Stomach (tissue), 9 donors: Measurements from ENCODE around the gene GUCY1A1. TPM values are rescaled to one million over a fixed set of nuclear protein-coding genes. Genes with fewer than 3 reads are reported as not detected.

Experiments
- DNase-seq, 2 donors: peaks; one replicate each; pipeline versions ENCODE4 v3.0.0 to v3.0.0-alpha.2; 2013 to 2019
- H3K27ac ChIP-seq, 5 donors: fragments of 200-600 bp in 4 of 5; sonication (generic) in 4 of 5; one replicate each; pipeline ENCODE4 v1.5.1; 2013 to 2019; ENCODE audit warnings: mild to moderate bottlenecking in 1 of 5, moderate library complexity in 1 of 5
- H3K27me3 ChIP-seq, 3 donors: fragments of 200-600 bp; sonication (generic); one replicate each; pipeline ENCODE4 v1.5.1; 2017 to 2019; ENCODE audit warnings: mixed run types in 1 of 3
- H3K36me3 ChIP-seq, 4 donors: fragments of 200-600 bp; sonication (generic); 1 replicate in 3 of 4; 2 replicates in 1 of 4; pipeline ENCODE4 v1.5.1; 2016 to 2019
- H3K4me1 ChIP-seq, 4 donors: fragments of 200-600 bp; sonication (generic); one replicate each; pipeline ENCODE4 v1.5.1; 2016 to 2019
- H3K4me3 ChIP-seq, 4 donors: fragments of 200-600 bp; sonication (generic) in 3 of 4; one replicate each; pipeline ENCODE4 v1.5.1; 2016 to 2019; ENCODE audit warnings: mild to moderate bottlenecking in 1 of 4
- H3K9me3 ChIP-seq, 4 donors: fragments of 200-600 bp; sonication (generic); one replicate each; pipeline ENCODE4 v1.5.1; 2016 to 2019
- CTCF ChIP-seq, 7 experiments: fragments of 450-650 bp in 4 of 7; fragments of 200-600 bp in 3 of 7; sonication (generic) in 3 of 7; IDR thresholded peaks; one replicate each; pipeline ENCODE4 v1.5.1; 2016 to 2019; ENCODE audit warnings: antibody characterized with exemption in 7 of 7, control low read depth in 2 of 7, mild to moderate bottlenecking in 1 of 7
- EP300 ChIP-seq: sonication (generic); formaldehyde crosslinking; IDR thresholded peaks from one replicate; pipeline ENCODE4 v1.6.1; 2017; ENCODE audit warnings: antibody characterized with exemption
- WGBS, 5 donors: extraction: QIAGEN DNeasy Blood & Tissue Kit in 3 of 5; methylation state at CpG; one replicate each; pipeline versions ENCODE4 v1.1.5 to v1.1.7; 2013 to 2018; 5-methylcytosine and 5-hydroxymethylcytosine counted together
- intact Hi-C: fragments of 100-400 bp; cut with DNase I; formaldehyde crosslinking; loops from one replicate; pipeline ENCODE4 v1.15.1; 2023; ENCODE audit warnings: low total_unique reads
- polyA plus RNA-seq, 3 donors: library from polyadenylated mRNA; stranded (reverse); fragments of 200-250 nt; gene quantifications; one replicate each; pipeline ENCODE4 v1.2.3, GENCODE V29; 2013
- total RNA-seq, 5 donors: library from RNA; depleted of rRNA; stranded (reverse); fragments of >200 nt; gene quantifications; one replicate each; pipeline versions ENCODE4 v1.1.0 to v1.2.3, GENCODE V29; 2014 to 2016
- donor health status: healthy with polysubstance abuse.
- donor health status: Bipolar disorder and iron deficiency.
- donor health status: healthy.

The GUCY1A1 gene
- total and polyA plus RNA-seq, 8 donors, result 4.1 to 49.1 (median 12.2) TPM

- intact Hi-C loops, result no loop called here
- Histone ChIP-seq H3K9me3 (no peaks in the 10 kb centered on the region), H3K27ac (peak overlapping the region in 1 of 5 donors; percentile 9), H3K4me3 (no peak overlapping the region), H3K4me1 (peaks cover 5 to 36% (median 14%) of the 10 kb centered on the region in 4 donors), H3K36me3 (no peaks in the 10 kb centered on the region), H3K27me3 (no peaks in the 10 kb centered on the region)
- no peak for DNase-seq
- TF ChIP-seq EP300 (no peak), CTCF (IDR thresholded peaks at IDR 0.05) (no peak)
- WGBS, 5 donors, result 39 to 64% (median 57%) methylated on average over 1 of the region's 1 CpG
Observed at GRCh38 chr4:155780775-155781174, 114.1 kb downstream of the GUCY1A1 start.

- Histone ChIP-seq H3K36me3 (no peaks in the 10 kb centered on the region), H3K9me3 (no peaks in the 10 kb centered on the region), H3K4me3 (no peak overlapping the region), H3K27ac (no peak overlapping the region), H3K4me1 (peaks cover 5 to 36% (median 14%) of the 10 kb centered on the region in 4 donors), H3K27me3 (no peaks in the 10 kb centered on the region)
- intact Hi-C loops, result no loop called here
- 63 to 79% (median 68%) methylated on average over 4 of the region's 4 CpGs for WGBS, 5 donors
- no peak for DNase-seq
- no peak for TF ChIP-seq EP300
Observed at GRCh38 chr4:155781249-155781831, 114.7 kb downstream of the GUCY1A1 start.

Other genes with a start within 250 kb of the GUCY1A1 start
- gene GUCY1B1, start 92.2 kb downstream of the GUCY1A1 start, total RNA-seq, result 10 to 100 TPM in 4 of 5 donors, not detected in 1; 14.8 to 59.8 (median 32.7) TPM
- 10 to 100 TPM in 1 of 3 donors, 1 to 10 TPM in 2; 5.3 to 10.5 (median 7.8) TPM for gene GUCY1B1, start 92.2 kb downstream of the GUCY1A1 start, polyA plus RNA-seq
- not detected for gene ASIC5, start 199.4 kb downstream of the GUCY1A1 start, total RNA-seq
- not detected for gene ASIC5, start 199.4 kb downstream of the GUCY1A1 start, polyA plus RNA-seq
- 1 to 10 TPM in 1 of 5 donors, not detected in 4; 5.0 TPM for gene TDO2, start 236.8 kb downstream of the GUCY1A1 start, total RNA-seq
- gene TDO2, start 236.8 kb downstream of the GUCY1A1 start, polyA plus RNA-seq, result under 1 TPM in 2 of 3 donors, not detected in 1; 0.30 to 0.56 TPM